Subcutaneous abdominal adipose tissue (tissue), 5 donors: Measurements from ENCODE around the gene FOSB.

Source experiments
- H3K27ac ChIP-seq: one replicate; pipeline ENCODE4 v1.7.0; 2013; ENCODE audit warnings: low read depth, mild to moderate bottlenecking, inconsistent platforms, low read length, moderate library complexity
- H3K27me3 ChIP-seq, 5 donors: one replicate each; pipeline ENCODE4 v1.7.0; 2013; ENCODE audit warnings: low read length in 5 of 5, inconsistent platforms in 1 of 5; ENCODE audit not compliant: control insufficient read depth in 5 of 5, insufficient read depth in 4 of 5
- H3K36me3 ChIP-seq, 5 donors: one replicate each; pipeline ENCODE4 v1.7.0; 2013; ENCODE audit warnings: low read length in 5 of 5; ENCODE audit not compliant: control insufficient read depth in 5 of 5, insufficient read depth in 5 of 5
- H3K4me1 ChIP-seq, 5 donors: one replicate each; pipeline ENCODE4 v1.7.0; 2013; ENCODE audit warnings: low read length in 5 of 5, mild to moderate bottlenecking in 3 of 5, moderate library complexity in 1 of 5; ENCODE audit not compliant: control insufficient read depth in 5 of 5, insufficient read depth in 5 of 5
- H3K4me3 ChIP-seq, 5 donors: one replicate each; pipeline ENCODE4 v1.7.0; 2013; ENCODE audit warnings: low read length in 5 of 5, low read depth in 1 of 5
- H3K9ac ChIP-seq, 5 donors: one replicate each; pipeline ENCODE4 v1.7.0; 2013; ENCODE audit warnings: low read length in 5 of 5, mild to moderate bottlenecking in 4 of 5, moderate library complexity in 3 of 5
- H3K9me3 ChIP-seq, 5 donors: one replicate each; pipeline ENCODE4 v1.7.0; 2013; ENCODE audit warnings: low read length in 5 of 5; ENCODE audit not compliant: control insufficient read depth in 5 of 5
- donor health status: healthy.
- donor health status: healthy.
- donor health status: healthy.
- donor health status: healthy.
- donor health status: healthy.

The FOSB gene

GRCh38 chr19:45471111-45471930 lies 3.5 kb downstream of the FOSB start:
- H3K27ac ChIP-seq: no peak overlapping the region

GRCh38 chr19:45471931-45472562 lies 4.3 kb downstream of the FOSB start:
- Histone ChIP-seq H3K36me3 (peaks cover 0 to 42% (median 36%) of the 10 kb centered on the region in 5 donors), H3K4me3 (peak overlapping the region; percentile 58 to 100 (median 99)), H3K4me1 (peaks cover 7 to 47% (median 20%) of the 10 kb centered on the region in 5 donors), H3K27me3 (peaks cover 0 to 6% (median 2%) of the 10 kb centered on the region in 5 donors), H3K9me3 (no peaks in the 10 kb centered on the region), H3K9ac (no peak overlapping the region), H3K27ac (no peak overlapping the region)

More at GRCh38 chr19:45471111-45471930, 3.5 kb downstream of the FOSB start:
- H3K9ac ChIP-seq: peak overlapping the region in 4 of 5 donors; percentile 16 to 99 (median 67)
- no peaks in the 10 kb centered on the region for H3K9me3 ChIP-seq
- H3K4me1 ChIP-seq: peaks cover 7 to 48% (median 23%) of the 10 kb centered on the region in 5 donors
- peaks cover 0 to 42% (median 36%) of the 10 kb centered on the region in 5 donors for H3K36me3 ChIP-seq
- peak overlapping the region; percentile 58 to 100 (median 99) for H3K4me3 ChIP-seq
- H3K27me3 ChIP-seq: peaks cover 0 to 6% (median 2%) of the 10 kb centered on the region in 5 donors

GRCh38 chr19:45472563-45473366 lies 5.0 kb downstream of the FOSB start:
- peaks cover 0 to 6% (median 2%) of the 10 kb centered on the region in 5 donors for H3K27me3 ChIP-seq
- peak overlapping the region; percentile 58 to 100 (median 99) for H3K4me3 ChIP-seq
- no peak overlapping the region for H3K27ac ChIP-seq

GRCh38 chr19:45473367-45473681 lies 5.5 kb downstream of the FOSB start:
- peaks cover 0 to 42% (median 36%) of the 10 kb centered on the region in 5 donors for H3K36me3 ChIP-seq
- no peaks in the 10 kb centered on the region for H3K9me3 ChIP-seq
- no peak overlapping the region for H3K27ac ChIP-seq
- H3K27me3 ChIP-seq: peaks cover 0 to 6% (median 2%) of the 10 kb centered on the region in 5 donors
- H3K4me1 ChIP-seq: peaks cover 7 to 50% (median 24%) of the 10 kb centered on the region in 5 donors
- no peak overlapping the region for H3K4me3 ChIP-seq
- no peak overlapping the region for H3K9ac ChIP-seq

More at GRCh38 chr19:45472563-45473366, 5.0 kb downstream of the FOSB start:
- no peaks in the 10 kb centered on the region for H3K9me3 ChIP-seq
- no peak overlapping the region for H3K9ac ChIP-seq
- H3K36me3 ChIP-seq: peaks cover 0 to 42% (median 36%) of the 10 kb centered on the region in 5 donors
- peaks cover 7 to 48% (median 18%) of the 10 kb centered on the region in 5 donors for H3K4me1 ChIP-seq

GRCh38 chr19:45473682-45474605 lies 6.1 kb downstream of the FOSB start:
- Histone ChIP-seq H3K9ac (no peak overlapping the region), H3K27me3 (peaks cover 0 to 6% (median 2%) of the 10 kb centered on the region in 5 donors), H3K27ac (no peak overlapping the region), H3K4me1 (peaks cover 7 to 51% (median 25%) of the 10 kb centered on the region in 5 donors), H3K4me3 (peak overlapping the region in 1 of 5 donors; percentile 13), H3K9me3 (no peaks in the 10 kb centered on the region), H3K36me3 (peaks cover 0 to 42% (median 36%) of the 10 kb centered on the region in 5 donors)

- Histone ChIP-seq H3K27ac (no peak overlapping the region), H3K36me3 (peaks cover 0 to 35% (median 32%) of the 10 kb centered on the region in 5 donors), H3K4me1 (peaks cover 6 to 42% (median 24%) of the 10 kb centered on the region in 5 donors), H3K27me3 (peaks cover 0 to 6% (median 2%) of the 10 kb centered on the region in 5 donors), H3K9ac (no peak overlapping the region), H3K4me3 (no peak overlapping the region), H3K9me3 (no peaks in the 10 kb centered on the region)
These were observed 7.1 kb downstream of the FOSB start for GRCh38 chr19:45474606-45475521.

GRCh38 chr19:45475537-45476291 lies 7.9 kb downstream of the FOSB start:
- Histone ChIP-seq H3K27ac (no peak overlapping the region), H3K9me3 (no peaks in the 10 kb centered on the region), H3K4me3 (no peak overlapping the region), H3K9ac (no peak overlapping the region), H3K27me3 (peaks cover 0 to 5% (median 2%) of the 10 kb centered on the region in 5 donors), H3K4me1 (peaks cover 3 to 33% (median 16%) of the 10 kb centered on the region in 5 donors), H3K36me3 (peaks cover 0 to 27% (median 23%) of the 10 kb centered on the region in 5 donors)

GRCh38 chr19:45476304-45476703 lies 8.5 kb downstream of the FOSB start:
- H3K9me3 ChIP-seq: no peaks in the 10 kb centered on the region
- H3K27me3 ChIP-seq: peaks cover 0 to 4% (median 2%) of the 10 kb centered on the region in 5 donors
- H3K4me3 ChIP-seq: no peak overlapping the region
- H3K27ac ChIP-seq: no peak overlapping the region
- H3K4me1 ChIP-seq: peaks cover 1 to 27% (median 12%) of the 10 kb centered on the region in 5 donors
- peaks cover 0 to 21% (median 17%) of the 10 kb centered on the region in 5 donors for H3K36me3 ChIP-seq
- H3K9ac ChIP-seq: no peak overlapping the region
